H1 (cell line): ENCODE results near the gene PROK1. TPM values are rescaled to one million over a fixed set of nuclear protein-coding genes. Genes with fewer than 3 reads are reported as not detected.

Experiments
- CTCF ChIA-PET: fragments of 300-600 bp; sonication (Branson Sonifier 250); formaldehyde crosslinking; loops from one replicate; lab custom pipeline; 2021; ENCODE audit not compliant: partially characterized antibody; lab: Charles Lee
- POLR2A ChIA-PET: fragments of 300-600 bp; sonication (Branson Sonifier 250); formaldehyde crosslinking; loops from one replicate; lab custom pipeline; 2021; ENCODE audit warnings: inconsistent platforms; ENCODE audit not compliant: partially characterized antibody; lab: Charles Lee
- DNase-seq, 2 experiments: peaks; one replicate each; pipeline versions ENCODE4 v3.0.0 to v3.0.0-alpha.2; 2010 to 2022; ENCODE audit warnings: low spot score in 2 of 2, low read depth in 1 of 2, mixed read lengths in 1 of 2
- FAIRE-seq: peaks from 2 replicates; lab custom pipeline; 2011; peaks lifted over from hg19 to GRCh38; lab: Jason Lieb, UNC
- H2AFZ ChIP-seq: 2 replicates; pipeline ENCODE4 v1.8.1; 2012; ENCODE audit warnings: low read length, inconsistent platforms
- H2AK5ac ChIP-seq: 2 replicates; pipeline ENCODE4 v1.6.1; 2013; ENCODE audit warnings: low read depth, low read length
- H2BK120ac ChIP-seq: replicated peaks from 2 replicates; pipeline ENCODE3; 2013; ENCODE audit warnings: low read depth, low read length, inconsistent platforms
- H2BK12ac ChIP-seq: 2 replicates; pipeline ENCODE4 v1.6.1; 2013; ENCODE audit warnings: low read depth, low read length
- H2BK15ac ChIP-seq: 2 replicates; pipeline ENCODE4 v1.6.1; 2013; ENCODE audit warnings: low read length
- H2BK20ac ChIP-seq: 2 replicates; pipeline ENCODE4 v1.6.1; 2013; ENCODE audit warnings: low read length
- H2BK5ac ChIP-seq: 2 replicates; pipeline ENCODE4 v1.6.1; 2013; ENCODE audit warnings: low read depth, low read length
- H3K14ac ChIP-seq: 2 replicates; pipeline ENCODE4 v1.6.1; 2013; ENCODE audit warnings: inconsistent platforms; ENCODE audit not compliant: insufficient read length
- H3K18ac ChIP-seq: 2 replicates; pipeline ENCODE4 v1.6.1; 2013; ENCODE audit warnings: low read length; ENCODE audit errors: extremely low read depth
- H3K23ac ChIP-seq: 2 replicates; pipeline ENCODE4 v1.6.1; 2013; ENCODE audit warnings: inconsistent platforms; ENCODE audit not compliant: insufficient read length
- H3K23me2 ChIP-seq: 2 replicates; pipeline ENCODE4 v1.6.1; 2013; ENCODE audit warnings: low read depth, low read length
- H3K27ac ChIP-seq: 2 replicates; pipeline ENCODE4 v1.6.1; 2011; ENCODE audit warnings: low read depth, low read length, inconsistent platforms
- H3K27me3 ChIP-seq, 4 experiments: replicated peaks in 1 of 4; 1 replicate in 1 of 4; 2 replicates in 3 of 4; pipeline versions ENCODE4 v1.6.1 to v1.8.1; 2011 to 2013; ENCODE audit warnings: low read length in 3 of 4, mild to moderate bottlenecking in 3 of 4, inconsistent platforms in 2 of 4, mixed read lengths in 2 of 4, moderate library complexity in 1 of 4; ENCODE audit not compliant: control insufficient read depth in 3 of 4, insufficient read depth in 3 of 4; ENCODE audit errors: extremely low read depth in 1 of 4
- H3K36me3 ChIP-seq, 4 experiments: 2 replicates each; pipeline versions ENCODE4 v1.6.1 to v1.8.1; 2011 to 2013; ENCODE audit warnings: mild to moderate bottlenecking in 4 of 4, low read length in 3 of 4, moderate library complexity in 2 of 4, control low read depth in 1 of 4, inconsistent platforms in 1 of 4; ENCODE audit not compliant: insufficient read depth in 4 of 4, control insufficient read depth in 2 of 4
- H3K4ac ChIP-seq: replicated peaks from 2 replicates; pipeline ENCODE3; 2013; ENCODE audit warnings: low read length, low read depth, mixed read lengths, inconsistent platforms; ENCODE audit not compliant: insufficient read length
- H3K4me1 ChIP-seq, 4 experiments: replicated peaks in 1 of 4; 1 replicate in 1 of 4; 2 replicates in 3 of 4; pipeline versions ENCODE4 v1.6.1 to v1.8.1; 2011 to 2013; ENCODE audit warnings: low read length in 3 of 4, inconsistent platforms in 2 of 4, mixed read lengths in 1 of 4; ENCODE audit not compliant: insufficient read depth in 4 of 4, control insufficient read depth in 3 of 4
- H3K4me2 ChIP-seq, 2 experiments: 2 replicates each; pipeline versions ENCODE4 v1.6.1 to v1.8.1; 2011 to 2013; ENCODE audit warnings: low read depth in 2 of 2, low read length in 2 of 2, control low read depth in 1 of 2, inconsistent platforms in 1 of 2, mild to moderate bottlenecking in 1 of 2; ENCODE audit not compliant: insufficient read depth in 1 of 2
- H3K4me3 ChIP-seq, 4 experiments: fragments of 200-600, 300-600 bp in 1 of 4; sonication (generic), shearing (Covaris generic), sonication (Bioruptor Twin) in 1 of 4; 2 replicates each; pipeline versions ENCODE4 v1.5.1 to v1.8.1; 2011 to 2016; ENCODE audit warnings: low read length in 4 of 4, low read depth in 3 of 4, control low read depth in 2 of 4, inconsistent platforms in 2 of 4, mild to moderate bottlenecking in 2 of 4, mixed read lengths in 1 of 4, moderate library complexity in 1 of 4; ENCODE audit not compliant: insufficient read depth in 2 of 4; ENCODE audit errors: extremely low read depth in 1 of 4
- H3K56ac ChIP-seq: replicated peaks from 2 replicates; pipeline ENCODE3; 2013; ENCODE audit warnings: low read depth, mild to moderate bottlenecking, mixed read lengths, low read length, inconsistent platforms; ENCODE audit not compliant: insufficient read length
- H3K79me1 ChIP-seq: 2 replicates; pipeline ENCODE4 v1.6.1; 2013; ENCODE audit warnings: low read depth, low read length, control low read depth
- H3K79me2 ChIP-seq, 2 experiments: 2 replicates each; pipeline versions ENCODE4 v1.6.1 to v1.8.1; 2012 to 2013; ENCODE audit warnings: low read length in 2 of 2, mild to moderate bottlenecking in 2 of 2, inconsistent platforms in 1 of 2; ENCODE audit not compliant: insufficient read depth in 2 of 2, control insufficient read depth in 1 of 2
- H3K9ac ChIP-seq, 4 experiments: replicated peaks in 1 of 4; 1 replicate in 1 of 4; 2 replicates in 3 of 4; pipeline versions ENCODE4 v1.6.1 to v1.8.1; 2011 to 2013; ENCODE audit warnings: low read depth in 3 of 4, low read length in 3 of 4, control low read depth in 2 of 4, mild to moderate bottlenecking in 2 of 4, moderate library complexity in 2 of 4, inconsistent platforms in 1 of 4; ENCODE audit errors: extremely low read depth in 1 of 4
- H3K9me3 ChIP-seq, 2 experiments: 2 replicates each; pipeline versions ENCODE4 v1.6.1 to v1.8.1; 2012 to 2013; ENCODE audit warnings: mild to moderate bottlenecking in 2 of 2, moderate library complexity in 2 of 2, control low read depth in 1 of 2, inconsistent platforms in 1 of 2, low read depth in 1 of 2, low read length in 1 of 2, mixed read lengths in 1 of 2; ENCODE audit not compliant: insufficient read depth in 2 of 2
- H4K20me1 ChIP-seq, 2 experiments: replicated peaks in 1 of 2; 2 replicates each; pipeline versions ENCODE3 to v1.8.1; 2011 to 2013; ENCODE audit warnings: inconsistent platforms in 2 of 2, low read length in 2 of 2, mild to moderate bottlenecking in 1 of 2; ENCODE audit not compliant: insufficient read depth in 2 of 2, control insufficient read depth in 1 of 2
- H4K5ac ChIP-seq: 2 replicates; pipeline ENCODE4 v1.6.1; 2013; ENCODE audit warnings: low read length, low read depth, mixed read lengths, inconsistent platforms; ENCODE audit not compliant: insufficient read length
- H4K8ac ChIP-seq: 2 replicates; pipeline ENCODE4 v1.8.0; 2013; ENCODE audit warnings: mild to moderate bottlenecking, moderate library complexity, low read length, inconsistent platforms; ENCODE audit not compliant: insufficient read depth; ENCODE audit errors: extremely low read depth
- H4K91ac ChIP-seq: replicated peaks from 2 replicates; pipeline ENCODE3; 2013; ENCODE audit warnings: low read length, mixed read lengths, inconsistent platforms; ENCODE audit not compliant: insufficient read length
- CTCF ChIP-seq, 3 experiments: IDR thresholded peaks; 1 replicate in 2 of 3; 2 replicates in 1 of 3; pipeline versions ENCODE4 v1.5.1 to v1.6.1; 2011; ENCODE audit warnings: low read length in 3 of 3, mild to moderate bottlenecking in 3 of 3, inconsistent platforms in 2 of 3, low read depth in 1 of 3, moderate library complexity in 1 of 3; ENCODE audit not compliant: insufficient read depth in 1 of 3; ENCODE audit errors: control extremely low read depth in 1 of 3
- SIX5 ChIP-seq: IDR thresholded peaks from 2 replicates; pipeline ENCODE4 v1.6.1; 2011; ENCODE audit warnings: mild to moderate bottlenecking, low read depth, low read length
- WGBS, 2 experiments: shearing (Covaris generic) in 1 of 2; methylation state at CpG; one replicate each; pipeline versions ENCODE4 v1.1.6 to v1.1.7; 2013 to 2015; ENCODE audit warnings: low lambda C conversion rate in 2 of 2, mixed read lengths in 2 of 2, inconsistent platforms in 1 of 2, low coverage in 1 of 2, missing lambda C conversion rate in 1 of 2; ENCODE audit not compliant: insufficient replicate concordance in 2 of 2, insufficient coverage in 1 of 2, insufficient read length in 1 of 2; ENCODE audit errors: extremely low coverage in 1 of 2, missing lambda C conversion rate in 1 of 2; 5-methylcytosine and 5-hydroxymethylcytosine counted together
- polyA plus RNA-seq, 7 experiments: library from polyadenylated mRNA; depleted of rRNA in 3 of 7; stranded (reverse) in 5 of 7; unstranded in 2 of 7; fragments of >200 nt in 5 of 7; fragments of 200-250 nt in 2 of 7; gene quantifications; 1 replicate in 5 of 7; 2 replicates in 1 of 7; 4 replicates in 1 of 7; pipeline versions ENCODE4 v1.2.1 to v1.2.3, GENCODE V29; 2011 to 2013; ENCODE audit warnings: missing spikeins in 2 of 7, mixed read lengths in 2 of 7
- total RNA-seq: library from RNA; stranded (reverse); fragmentation: NEBNext Ultra II Directional; extraction: Animal tissue kit (Norgen Biotek cat#: 25700); gene quantifications from 2 replicates; pipeline ENCODE4 v1.2.1, GENCODE V29; 2021

Gene PROK1
- total and polyA plus RNA-seq, 2 of the 8 experiments (the other 6 are each of a cell fraction or from before 2014, with no cell fraction given) = 0.12 TPM; not detected in 1

- H3K56ac ChIP-seq = no peak overlapping the region
- FAIRE-seq (no peak), DNase-seq (no peak)
- H3K27ac ChIP-seq = no peak overlapping the region
- no peak overlapping the region for H4K8ac ChIP-seq
- no peak overlapping the region for H2BK20ac ChIP-seq
- H3K14ac ChIP-seq = no peak overlapping the region
- no peak overlapping the region; the same call in 1 of the 2 replicates for H2AFZ ChIP-seq
- H3K79me1 ChIP-seq = no peaks in the 10 kb centered on the region
- no peak overlapping the region for H3K4me3 ChIP-seq
- no peak overlapping the region for H3K4ac ChIP-seq
- H3K4me2 ChIP-seq = no peak overlapping the region
- H2BK5ac ChIP-seq = no peak overlapping the region
- ChIA-PET CTCF (interaction anchor here (0.6 to 25.2 kb wide), 9 partner anchors 9 to 319 kb away, joined by 3 to 465 read pairs (median 3); partner anchors contain the start of gene PROK1), POLR2A (interaction anchor here (1.0 to 1.4 kb wide), 4 partner anchors 9 to 78 kb away, joined by 3 to 4 read pairs (median 3); no protein-coding TSS in a partner anchor)
- no peaks in the 10 kb centered on the region for H3K27me3 ChIP-seq
- H3K23ac ChIP-seq = no peak overlapping the region
- no peaks in the 10 kb centered on the region for H3K36me3 ChIP-seq
- no peak overlapping the region for H4K91ac ChIP-seq
- no peak overlapping the region for H2BK12ac ChIP-seq
- no peak overlapping the region for H2BK120ac ChIP-seq
- no peaks in the 10 kb centered on the region for H4K20me1 ChIP-seq
- H3K79me2 ChIP-seq = no peaks in the 10 kb centered on the region
- WGBS, 2 experiments = 81% methylated on average over 9 of the region's 9 CpGs; no CpG with 5 or more reads in 1 of the 2 experiments
- H3K18ac ChIP-seq = no peak overlapping the region
- H3K4me1 ChIP-seq = no peaks in the 10 kb centered on the region
- no peak overlapping the region for H2AK5ac ChIP-seq
- no peak overlapping the region for H2BK15ac ChIP-seq
- peaks cover 0 to 3% of the 10 kb centered on the region in 2 experiments; a peak in 1 of 4 replicates for H3K9me3 ChIP-seq
- no peak overlapping the region for H3K9ac ChIP-seq
- no peak overlapping the region for H4K5ac ChIP-seq
- no peaks in the 10 kb centered on the region for H3K23me2 ChIP-seq
- TF ChIP-seq SIX5 (no peak), CTCF (IDR thresholded peaks at IDR 0.05; ENCODE audit: control extremely low read depth in 1 of 3, insufficient read depth in 1 of 3, low read depth in 1 of 3, low read length in 3 of 3) (no peak)
Measured at GRCh38 chr1:110424699-110425611, 26.0 kb upstream of the PROK1 start.
